HG02571 (cell line): ENCODE measurements around the gene ZNF91.
"Not testable (repeated sequence)": the region's sequence is repeated elsewhere in the genome, so short reads cannot be mapped to it uniquely, and the experiment has no call there.

ENCODE experiments used
- ATAC-seq: cut with Tn5 transposase; IDR thresholded peaks from one replicate; pipeline ENCODE4 v1.9.1; 2021; ENCODE audit warnings: mild to moderate bottlenecking, moderate library complexity; ENCODE audit not compliant: unreplicated experiment

Gene ZNF91

DNA sequence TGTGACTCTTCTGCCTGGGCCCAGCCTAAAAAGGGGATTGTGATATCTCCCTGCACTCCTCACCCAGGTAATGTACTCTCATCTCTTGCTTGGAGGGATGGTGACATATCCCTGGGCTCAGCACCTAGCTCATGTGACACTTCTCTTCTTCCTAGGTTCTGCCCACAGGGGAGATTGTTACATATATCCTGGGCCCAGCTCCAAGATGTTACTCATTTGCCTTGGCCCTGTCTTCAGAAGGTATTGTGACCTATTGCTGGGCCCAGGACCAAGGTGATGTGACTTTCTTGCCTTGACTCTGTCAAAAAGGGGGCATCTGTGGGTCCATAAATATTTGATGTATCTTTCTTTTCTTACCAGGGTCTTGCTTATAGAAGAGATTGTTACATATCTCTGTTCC lies 73.9 kb downstream of the ZNF91 start:
- ATAC-seq: not testable (repeated sequence)

DNA sequence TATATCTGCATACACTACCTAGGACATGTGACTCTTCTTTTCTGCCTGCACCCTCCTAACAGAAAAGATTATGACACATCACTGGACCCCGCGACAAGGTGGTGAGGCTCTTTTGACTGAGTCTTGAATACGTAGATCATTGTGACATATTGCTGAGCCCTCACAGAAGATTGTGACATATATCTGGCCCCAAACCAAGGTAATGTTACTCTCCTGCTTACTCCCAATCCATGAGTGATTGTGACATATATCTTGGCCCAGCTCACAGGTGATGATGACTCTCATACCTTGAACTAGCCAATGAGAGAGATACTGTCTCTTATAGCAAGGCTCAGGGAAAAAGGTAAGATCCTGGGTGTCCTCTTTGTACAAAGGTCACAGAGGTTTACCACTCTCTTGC lies 75.7 kb downstream of the ZNF91 start:
- not testable (repeated sequence) for ATAC-seq

DNA sequence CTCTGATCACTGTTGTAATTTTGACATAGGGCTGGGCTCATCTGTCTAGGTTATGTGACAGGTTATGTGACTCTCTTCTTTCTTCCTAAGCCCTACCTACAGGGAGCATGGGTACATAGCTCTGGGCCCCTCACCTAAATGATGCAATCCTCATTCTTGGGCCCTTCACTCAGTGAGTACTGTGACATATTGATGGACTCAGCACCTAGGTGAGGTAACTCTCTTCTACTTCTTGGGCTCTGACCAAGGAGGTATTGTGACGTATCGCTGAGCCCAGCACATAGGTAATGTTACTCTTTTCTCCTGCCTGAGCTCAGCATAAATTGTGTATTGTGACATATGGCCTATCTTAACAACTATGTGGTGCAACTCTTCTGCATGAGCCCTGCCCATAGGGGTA lies 76.3 kb downstream of the ZNF91 start:
- ATAC-seq: not testable (repeated sequence)

DNA sequence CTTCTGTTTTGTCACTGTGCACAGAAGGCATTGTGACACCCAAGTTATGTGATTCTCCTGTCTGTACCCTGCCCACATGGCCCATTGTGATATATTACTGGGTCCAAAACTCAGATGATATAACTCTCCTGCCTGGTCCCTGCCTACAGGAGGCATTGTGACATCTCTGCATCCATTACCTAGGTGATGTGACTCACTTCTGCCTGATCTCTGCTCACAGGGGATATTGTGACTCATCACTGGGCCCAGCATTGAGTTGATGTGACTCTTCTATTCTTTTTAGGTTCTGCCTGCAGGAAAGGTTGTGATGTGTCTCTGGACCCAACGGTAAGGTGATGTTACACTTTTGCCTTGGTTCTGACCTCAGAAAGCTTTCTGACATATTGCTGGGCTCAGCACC lies 77.1 kb downstream of the ZNF91 start:
- ATAC-seq: no peak

DNA sequence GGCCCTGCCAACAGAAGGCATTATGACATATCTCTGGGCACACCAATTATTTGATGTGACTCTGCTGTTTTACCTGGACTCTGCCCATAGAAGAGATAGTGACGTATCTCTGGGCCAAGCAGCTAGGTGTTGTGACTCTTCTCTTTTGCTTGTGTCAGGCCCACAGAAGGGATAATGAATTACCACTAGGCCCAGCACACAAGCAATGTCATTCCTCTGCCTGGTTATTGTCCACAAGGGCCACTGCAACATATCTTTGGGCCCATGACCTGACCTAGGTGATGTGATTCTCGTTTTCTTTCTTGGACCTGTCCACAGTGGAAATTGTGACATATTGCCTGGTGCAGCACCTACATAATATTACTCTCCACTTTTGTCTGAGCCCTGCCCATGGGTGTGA lies 80.0 kb downstream of the ZNF91 start:
- no peak for ATAC-seq

DNA sequence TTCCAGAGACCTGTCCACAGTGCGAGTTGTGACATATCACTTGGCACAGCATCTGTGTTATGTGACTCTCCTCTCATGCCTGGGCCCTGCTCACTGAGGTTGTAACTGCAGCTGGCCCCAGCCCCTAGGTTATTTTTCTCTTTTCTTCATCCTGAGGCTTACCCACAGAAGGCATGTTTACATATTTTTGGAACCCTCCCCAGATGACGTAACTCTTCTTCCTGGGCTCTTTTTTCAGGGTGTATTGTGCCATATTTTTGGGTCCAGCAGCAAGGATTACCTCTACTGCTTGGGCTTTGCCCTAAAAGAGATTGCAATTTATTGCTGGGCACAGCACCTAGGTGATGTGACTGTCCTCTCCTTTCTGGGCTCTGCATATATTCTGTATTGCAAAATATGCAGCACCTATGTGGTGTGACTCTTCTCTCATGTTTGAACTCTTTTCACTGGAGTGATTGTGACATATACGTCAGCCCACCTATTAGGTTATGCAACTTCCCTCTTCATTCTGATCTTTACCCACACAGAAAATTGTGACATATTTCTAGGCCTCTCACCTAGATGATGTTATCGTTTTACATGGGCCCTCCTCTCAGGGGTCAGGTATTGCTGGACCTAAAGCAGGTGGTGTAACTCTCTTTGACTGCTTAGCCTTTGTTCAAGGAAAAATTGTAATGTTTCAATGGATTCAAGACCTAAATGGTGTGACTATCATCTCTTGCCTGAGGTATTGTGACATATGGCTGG lies 80.6 kb downstream of the ZNF91 start:
- ATAC-seq: no peak

DNA sequence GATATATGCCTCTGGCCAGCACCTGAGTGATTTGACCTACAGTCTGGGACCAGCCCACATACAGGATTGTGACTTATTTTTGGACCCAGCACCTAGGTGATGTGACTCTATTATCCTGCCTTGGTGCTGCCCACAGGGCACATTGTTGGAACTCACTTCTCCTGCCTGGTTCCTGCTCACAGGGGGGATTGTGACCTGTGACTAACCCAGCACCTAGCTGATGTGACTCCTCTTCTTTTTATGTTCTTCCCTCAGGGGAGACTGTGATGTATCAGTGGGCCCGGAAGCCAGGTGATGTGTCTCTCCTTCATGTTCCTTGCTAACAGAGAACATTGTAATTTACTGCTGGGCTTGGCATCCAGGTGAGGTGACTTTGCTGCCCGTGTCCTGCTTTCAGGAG lies 82.1 kb downstream of the ZNF91 start:
- no peak for ATAC-seq

DNA sequence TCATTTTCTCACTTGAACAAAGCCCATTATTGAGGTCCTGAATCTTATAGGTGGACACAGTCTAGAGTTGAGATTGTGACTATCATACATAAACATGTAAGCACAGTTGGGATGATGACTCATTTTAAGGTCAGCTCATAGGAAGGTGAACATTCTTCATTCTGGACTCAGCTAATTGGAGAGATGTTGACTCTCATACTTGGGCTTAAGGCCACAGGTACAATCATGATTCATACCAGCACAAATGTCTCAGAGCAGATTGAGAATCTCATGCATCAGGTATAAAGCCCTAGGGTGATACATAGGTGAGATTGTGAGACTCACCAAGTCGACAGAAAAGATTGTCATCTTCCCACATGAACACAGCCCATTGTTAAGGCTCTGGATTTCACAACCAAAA lies 82.8 kb downstream of the ZNF91 start:
- no peak for ATAC-seq

DNA sequence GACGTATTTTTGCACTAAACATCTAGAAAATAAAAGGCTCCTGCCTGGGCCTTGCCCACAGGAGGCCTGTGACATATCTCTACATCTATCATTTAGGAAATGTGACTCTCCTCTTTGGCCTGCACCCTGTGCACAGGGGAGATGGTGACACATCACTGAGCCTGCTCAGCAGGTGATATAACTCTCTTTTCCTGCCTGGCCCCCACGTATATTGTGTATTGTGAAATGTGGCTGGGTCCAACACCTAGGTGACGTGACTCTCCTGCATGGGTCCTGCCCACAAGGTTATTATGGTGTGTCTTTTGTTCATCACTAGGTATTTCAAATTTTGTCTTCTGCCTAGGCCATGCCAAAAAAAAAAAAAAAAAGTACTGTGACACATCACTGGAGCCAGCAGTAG lies 83.7 kb downstream of the ZNF91 start:
- ATAC-seq: no peak

DNA sequence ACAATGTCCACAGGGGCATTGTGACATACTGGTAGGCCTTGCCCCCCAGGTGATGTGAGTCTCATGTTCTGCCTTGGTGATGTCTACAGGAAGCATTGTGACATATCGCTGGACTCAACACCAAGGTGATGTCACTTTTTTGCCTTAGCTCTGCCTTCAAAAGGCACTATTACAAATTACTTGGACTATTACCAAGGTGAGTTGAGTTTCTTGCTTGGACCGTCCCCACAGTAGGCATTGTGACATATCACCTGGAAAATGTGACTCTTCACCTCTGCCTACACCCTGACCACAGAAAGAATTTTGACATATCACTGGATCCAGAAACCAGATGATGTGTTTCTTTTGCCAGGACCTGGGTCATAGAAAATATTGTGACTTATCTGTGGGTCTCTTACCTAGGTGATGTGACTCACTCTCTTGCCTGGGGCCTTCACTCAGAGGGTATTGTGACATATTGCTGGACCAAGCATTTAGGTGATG lies 84.5 kb downstream of the ZNF91 start:
- no peak for ATAC-seq

DNA sequence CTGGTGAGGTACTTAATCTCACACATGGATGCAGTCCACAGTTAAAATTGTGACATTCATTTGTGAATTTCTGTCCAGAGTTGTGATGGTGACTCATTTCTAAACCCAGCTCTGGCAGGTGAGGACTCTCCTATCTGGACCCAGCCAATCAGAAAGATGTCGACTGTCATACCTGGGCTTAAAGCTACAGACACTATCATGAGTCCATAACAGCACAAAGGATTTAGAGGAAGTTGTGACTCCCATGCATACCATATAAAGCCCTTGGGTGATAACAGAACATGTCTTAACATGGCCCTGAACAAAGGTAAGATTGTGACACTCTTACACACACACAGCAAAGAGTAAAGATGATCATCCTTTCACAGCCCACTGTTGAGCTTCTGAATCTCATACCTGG lies 85.3 kb downstream of the ZNF91 start:
- ATAC-seq: no peak

DNA sequence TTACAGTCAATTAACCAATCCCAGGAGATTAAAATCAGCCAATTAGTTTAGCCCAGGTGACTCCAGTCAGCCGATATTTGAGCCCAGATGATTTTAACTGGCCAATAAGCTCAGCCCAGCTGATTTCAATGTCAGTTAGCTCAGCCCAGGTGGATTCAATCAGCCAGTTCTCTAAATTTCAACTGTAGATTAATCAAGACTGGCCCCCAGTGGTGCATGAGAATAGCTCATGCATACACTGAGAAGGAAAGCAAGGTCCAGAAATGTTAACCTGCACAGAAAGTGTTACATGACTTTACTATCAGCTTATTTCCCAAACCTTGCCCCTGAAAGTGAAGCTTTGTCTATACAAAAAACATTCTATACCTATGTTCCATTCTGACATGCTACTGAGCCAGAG lies 89.7 kb downstream of the ZNF91 start:
- no peak for ATAC-seq

DNA sequence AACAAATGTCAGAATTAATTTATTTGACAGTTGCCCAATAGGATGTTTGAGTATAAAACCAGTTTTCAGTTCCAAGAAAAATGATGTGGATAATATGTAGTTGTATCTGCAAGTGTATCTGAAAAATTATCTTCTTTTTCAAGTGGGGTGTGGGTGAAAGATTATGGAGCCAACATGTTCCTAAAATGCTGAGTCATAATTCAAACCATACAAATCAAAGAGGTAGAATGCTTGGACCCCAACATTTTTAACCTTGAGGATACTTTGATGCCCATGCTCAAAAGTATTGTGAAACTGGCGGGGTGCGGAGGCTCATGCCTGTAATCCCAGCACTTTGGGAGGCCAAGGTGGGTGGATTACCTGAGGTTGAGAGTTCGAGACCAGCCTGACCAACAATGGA lies 91.0 kb downstream of the ZNF91 start:
- no peak for ATAC-seq

DNA sequence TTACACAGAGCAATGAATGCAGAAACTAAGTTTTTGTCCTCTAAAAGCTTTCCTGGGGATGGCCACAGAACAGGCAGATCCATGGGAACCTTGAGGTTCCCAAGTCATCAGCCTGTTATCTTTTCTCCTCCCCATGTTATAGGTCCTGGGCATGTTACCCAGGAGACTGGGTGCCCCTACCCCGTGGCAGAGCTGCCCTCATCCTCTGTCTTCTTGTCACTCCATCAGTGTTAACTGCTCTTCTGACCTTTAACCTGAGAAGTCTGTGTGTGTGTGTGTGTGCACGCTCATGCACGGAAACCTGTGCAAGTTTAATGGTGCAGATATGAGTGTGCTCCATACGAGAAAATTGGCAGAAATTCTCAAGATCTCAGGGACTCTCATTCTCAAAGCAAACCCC lies 101.1 kb downstream of the ZNF91 start:
- ATAC-seq: no peak

DNA sequence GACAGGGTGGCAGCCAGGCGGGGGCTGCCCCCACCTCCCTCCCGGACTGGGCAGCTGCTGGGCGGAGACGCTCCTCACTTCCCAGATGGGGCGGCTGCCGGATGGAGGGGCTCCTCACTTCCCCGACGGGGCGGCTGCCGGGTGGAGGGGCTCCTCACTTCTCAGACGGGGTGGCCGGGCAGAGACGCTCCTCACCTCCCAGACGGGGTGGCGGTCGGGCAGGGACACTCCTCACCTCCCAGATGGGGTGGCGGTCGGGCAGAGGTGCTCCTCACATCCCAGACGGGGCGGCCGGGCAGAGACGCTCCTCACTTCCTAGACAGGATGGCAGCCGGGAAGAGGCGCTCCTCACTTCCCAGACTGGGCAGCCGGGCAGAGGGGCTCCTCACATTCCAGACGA lies 105.3 kb downstream of the ZNF91 start:
- not testable (repeated sequence) for ATAC-seq
